22Rv1 (cell line): ENCODE data around the gene ZNF516.

Experiments
- ZFX ChIP-seq: fragments of 450-650 bp; IDR thresholded peaks from 2 replicates; pipeline ENCODE4 v1.6.1; 2017; ENCODE audit warnings: antibody characterized with exemption, borderline replicate concordance
- TF ChIP-seq, protein P1 (sequence below): fragments of 450-650 bp; IDR thresholded peaks from 2 replicates; pipeline ENCODE4 v1.5.1; 2017; ENCODE audit warnings: mild to moderate bottlenecking

DNA sequence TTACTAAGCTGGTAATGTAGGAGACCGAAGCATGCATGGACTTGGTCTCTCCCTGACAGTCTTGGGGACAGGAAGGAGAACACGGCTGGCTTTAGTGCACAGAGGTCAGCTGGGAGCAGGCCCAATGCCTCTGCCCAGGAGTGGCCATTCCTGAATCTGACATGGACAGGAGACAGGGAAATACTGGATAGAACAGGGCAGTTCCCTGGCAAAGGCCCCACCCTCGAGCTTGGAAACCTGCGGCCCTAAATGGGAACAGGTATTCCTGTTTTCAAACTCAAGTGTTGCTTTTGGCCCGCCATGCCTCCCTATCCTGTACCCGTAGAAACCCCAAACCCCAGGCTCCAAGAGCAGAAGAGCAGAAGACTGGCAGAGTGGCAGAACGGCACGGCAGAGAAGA, 107.4 kb downstream of the ZNF516 start:
- TF ChIP-seq, protein P1, sequence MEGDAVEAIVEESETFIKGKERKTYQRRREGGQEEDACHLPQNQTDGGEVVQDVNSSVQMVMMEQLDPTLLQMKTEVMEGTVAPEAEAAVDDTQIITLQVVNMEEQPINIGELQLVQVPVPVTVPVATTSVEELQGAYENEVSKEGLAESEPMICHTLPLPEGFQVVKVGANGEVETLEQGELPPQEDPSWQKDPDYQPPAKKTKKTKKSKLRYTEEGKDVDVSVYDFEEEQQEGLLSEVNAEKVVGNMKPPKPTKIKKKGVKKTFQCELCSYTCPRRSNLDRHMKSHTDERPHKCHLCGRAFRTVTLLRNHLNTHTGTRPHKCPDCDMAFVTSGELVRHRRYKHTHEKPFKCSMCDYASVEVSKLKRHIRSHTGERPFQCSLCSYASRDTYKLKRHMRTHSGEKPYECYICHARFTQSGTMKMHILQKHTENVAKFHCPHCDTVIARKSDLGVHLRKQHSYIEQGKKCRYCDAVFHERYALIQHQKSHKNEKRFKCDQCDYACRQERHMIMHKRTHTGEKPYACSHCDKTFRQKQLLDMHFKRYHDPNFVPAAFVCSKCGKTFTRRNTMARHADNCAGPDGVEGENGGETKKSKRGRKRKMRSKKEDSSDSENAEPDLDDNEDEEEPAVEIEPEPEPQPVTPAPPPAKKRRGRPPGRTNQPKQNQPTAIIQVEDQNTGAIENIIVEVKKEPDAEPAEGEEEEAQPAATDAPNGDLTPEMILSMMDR = no peak
- no peak for TF ChIP-seq ZFX
